K562 (cell line): ENCODE results near the gene ATP2A2. TPM values are rescaled to one million over a fixed set of nuclear protein-coding genes. Genes with fewer than 3 reads are reported as not detected.
A peak's percentile ranks its signal among the peaks of the same experiment; 100 is the strongest.

Experiments used
- CHAMP1 ChIP-seq: fragments of 450-650 bp; IDR thresholded peaks from 2 replicates; pipeline ENCODE4 v1.6.1; 2016; ENCODE audit warnings: mild to moderate bottlenecking
- CHD2 ChIP-seq: IDR thresholded peaks from 2 replicates; pipeline ENCODE4 v1.6.1; 2011; ENCODE audit warnings: low read depth, low read length
- CTCFL ChIP-seq: IDR thresholded peaks from 2 replicates; pipeline ENCODE4 v1.6.1; 2011; ENCODE audit warnings: borderline replicate concordance, low read depth, mild to moderate bottlenecking, moderate library complexity, low read length; ENCODE audit not compliant: insufficient read depth, poor library complexity, severe bottlenecking
- DLX4 ChIP-seq: fragments of 250-450 bp; sonication (Bioruptor Pico); IDR thresholded peaks from 2 replicates; pipeline ENCODE4 v1.6.1; 2021; ENCODE audit warnings: mild to moderate bottlenecking
- ELF4 ChIP-seq: fragments of 450-650 bp; formaldehyde crosslinking; IDR thresholded peaks from 2 replicates; pipeline ENCODE4 v1.4.0; 2022; ENCODE audit warnings: missing genetic modification characterization
- HNRNPL ChIP-seq: fragments of 200-400 bp; formaldehyde crosslinking; IDR thresholded peaks from 2 replicates; pipeline ENCODE4 v1.6.1; 2017; ENCODE audit warnings: low read depth, mild to moderate bottlenecking, low read length
- NR2C1 ChIP-seq, 2 experiments: fragments of 450-650 bp; IDR thresholded peaks; 2 replicates each; pipeline ENCODE4 v1.6.1; 2017; ENCODE audit warnings: mild to moderate bottlenecking in 2 of 2, antibody characterized with exemption in 1 of 2, inconsistent platforms in 1 of 2, missing compliant biosample characterization in 1 of 2, missing genetic modification characterization in 1 of 2
- PRDM10 ChIP-seq: fragments of 450-650 bp; IDR thresholded peaks from 2 replicates; pipeline ENCODE4 v1.6.1; 2018; ENCODE audit not compliant: partially characterized antibody
- ZKSCAN3 ChIP-seq: fragments of 250-450 bp; sonication (Bioruptor Pico); IDR thresholded peaks from 2 replicates; pipeline ENCODE4 v1.4.0; 2020
- ZNF408 ChIP-seq: fragments of 250-450 bp; sonication (Bioruptor Pico); IDR thresholded peaks from 2 replicates; pipeline ENCODE4 v1.4.0; 2020; ENCODE audit warnings: low read depth, mild to moderate bottlenecking, moderate library complexity
- ZNF449 ChIP-seq: fragments of 250-450 bp; sonication (Bioruptor Pico); IDR thresholded peaks from 2 replicates; pipeline ENCODE4 v1.8.0; 2022; ENCODE audit warnings: moderate library complexity, mild to moderate bottlenecking, inconsistent platforms
- polyA plus RNA-seq, 8 experiments: library from polyadenylated mRNA; depleted of rRNA in 4 of 8; stranded (reverse) in 5 of 8; unstranded in 3 of 8; fragments of >200 nt; fragmentation: Nextera tagmentation in 2 of 8; fragmentation: Illumina TruSeq in 1 of 8; extraction: Ambion mirVana in 2 of 8; extraction: Trizol in 1 of 8; gene quantifications; 2 replicates each; pipeline versions ENCODE4 v1.2.1 to v1.2.3, GENCODE V29; 2011 to 2014; ENCODE audit warnings: inconsistent platforms in 1 of 8, missing spikeins in 1 of 8
- total RNA-seq, 7 experiments: library from RNA; depleted of rRNA in 6 of 7; stranded (reverse); fragments of >200 nt in 6 of 7; fragmentation: Illumina TruSeq in 2 of 7; extraction: Trizol in 2 of 7; gene quantifications; 2 replicates each; pipeline versions ENCODE4 v1.2.1 to v1.2.3, GENCODE V29; 2011 to 2021; ENCODE audit warnings: low replicate concordance in 1 of 7

The ATP2A2 gene
- total and polyA plus RNA-seq, 9 of the 15 experiments (the other 6 are each of a cell fraction or from before 2014, with no cell fraction given) = 5.2 to 205 (median 51.6) TPM

GRCh38 chr12:110280779-110281548 lies at the start of gene ATP2A2 (continued):
- TF ChIP-seq PRDM10 (no peak), NR2C1 (IDR thresholded peaks at IDR 0.05) (no peak), NR2C1 (tag; IDR thresholded peaks at IDR 0.05) (no peak), DLX4 (CRISPR knock-in tag) (no peak), ZNF408 (CRISPR knock-in tag) (no peak), CHAMP1 (no peak), ELF4 (CRISPR knock-in tag) (no peak), HNRNPL (peak; percentile 31; the same call in 1 of the 2 replicates), ZKSCAN3 (no peak), CTCFL (no peak), ZNF449 (no peak), CHD2 (no peak)
